Fibroblast of villous mesenchyme (primary cell): ENCODE results near the gene SYNRG. TPM values are rescaled to one million over a fixed set of nuclear protein-coding genes. Genes with fewer than 3 reads are reported as not detected.
A peak's percentile ranks its signal among the peaks of the same experiment; 100 is the strongest.

ENCODE experiments used
- DNase-seq: peaks from one replicate; pipeline ENCODE4 v3.0.0-alpha.2; 2010; ENCODE audit warnings: low read depth
- H3K4me3 ChIP-seq: 2 replicates; pipeline ENCODE4 v1.5.1; 2011; ENCODE audit warnings: low read depth, mild to moderate bottlenecking, low read length
- CTCF ChIP-seq: IDR thresholded peaks from 2 replicates; pipeline ENCODE4 v1.5.1; 2012; ENCODE audit warnings: low read depth, mild to moderate bottlenecking, low read length; ENCODE audit not compliant: insufficient read depth
- total RNA-seq: library from RNA; depleted of rRNA; stranded (reverse); fragments of >200 nt; gene quantifications from 2 replicates; pipeline ENCODE4 v1.2.3, GENCODE V29; 2012

Gene SYNRG
- total RNA-seq, 1 donor: 22.5 TPM

GRCh38 chr17:37557482-37557881, 51.7 kb downstream of the SYNRG start:
- TF ChIP-seq CTCF: no peak
- DNase-seq: no peak
- H3K4me3 ChIP-seq: no peak overlapping the region

- DNase-seq: no peak
- H3K4me3 ChIP-seq: no peak overlapping the region
- TF ChIP-seq CTCF: no peak
Observed at GRCh38 chr17:37555386-37555785, 53.8 kb downstream of the SYNRG start.

GRCh38 chr17:37553401-37553966, 55.7 kb downstream of the SYNRG start:
- H3K4me3 ChIP-seq: no peak overlapping the region
- DNase-seq: no peak
- TF ChIP-seq CTCF: no peak

GRCh38 chr17:37551788-37552187, 57.4 kb downstream of the SYNRG start:
- H3K4me3 ChIP-seq: no peak overlapping the region
- no peak for TF ChIP-seq CTCF
- no peak for DNase-seq

- no peak overlapping the region for H3K4me3 ChIP-seq
- DNase-seq: no peak
- TF ChIP-seq CTCF: no peak
Observed at GRCh38 chr17:37547986-37548385, 61.2 kb downstream of the SYNRG start.

- peak; percentile 3 for DNase-seq
- no peak overlapping the region for H3K4me3 ChIP-seq
Observed at GRCh38 chr17:37546302-37546701, 62.9 kb downstream of the SYNRG start.

More at GRCh38 chr17:37546302-37546701, 62.9 kb downstream of the SYNRG start:
- no peak for TF ChIP-seq CTCF
